Measurements from ENCODE around the gene ZBTB7C. TPM values are rescaled to one million over a fixed set of nuclear protein-coding genes. Genes with fewer than 3 reads are reported as not detected.
A peak's percentile ranks its signal among the peaks of the same experiment; 100 is the strongest.

The ZBTB7C gene
- total and polyA plus RNA-seq, 9 of the 15 experiments (the other 6 are each of a cell fraction or from before 2014, with no cell fraction given), result not detected

GRCh38 chr18:47999801-48000248, 409.4 kb downstream of the ZBTB7C start (continued):
- TF ChIP-seq UBTF (IDR thresholded peaks at IDR 0.05; ENCODE audit: borderline replicate concordance in 1 of 2, low read depth in 2 of 2, low read length in 2 of 2) (no peak), NFE2 (IDR thresholded peaks at IDR 0.05; ENCODE audit: low read depth) (peak; percentile 37), GABPA (tag; conservative IDR thresholded peaks at IDR 0.05; ENCODE audit: low read depth) (peak; percentile 63; the same call in 1 of the 2 replicates), JUNB (CRISPR knock-in tag; conservative IDR thresholded peaks at IDR 0.05) (no peak), PML (IDR thresholded peaks at IDR 0.05; ENCODE audit: low read length) (no peak), ZFP91 (CRISPR knock-in tag; IDR thresholded peaks at IDR 0.05) (no peak), CTCF (IDR thresholded peaks at IDR 0.05 in 2 of 3, conservative IDR thresholded peaks at IDR 0.05 in 1 of 3; ENCODE audit: insufficient read depth in 2 of 3, low read depth in 1 of 3, low read length in 3 of 3) (no peak), ZNF583 (CRISPR knock-in tag; IDR thresholded peaks at IDR 0.05) (no peak), CHD4 (IDR thresholded peaks at IDR 0.05; ENCODE audit: insufficient read depth, insufficient replicate concordance, low read depth, low read length, poor library complexity, severe bottlenecking) (no peak), FOXP1 (CRISPR knock-in tag; IDR thresholded peaks at IDR 0.05) (no peak), ARID3B (CRISPR knock-in tag; IDR thresholded peaks at IDR 0.05; ENCODE audit: borderline replicate concordance) (no peak), POLR2AphosphoS2 (IDR thresholded peaks at IDR 0.05; ENCODE audit: low read length) (no peak), MTA2 (IDR thresholded peaks at IDR 0.05; ENCODE audit: low read depth) (peak; percentile 31; the same call in 1 of the 2 replicates), CREB3L1 (IDR thresholded peaks at IDR 0.05; ENCODE audit: borderline replicate concordance, low read depth) (no peak), RNF219 (CRISPR knock-in tag; IDR thresholded peaks at IDR 0.05) (no peak), DLX4 (CRISPR knock-in tag; IDR thresholded peaks at IDR 0.05) (no peak)

Measured in K562 (cell line).